ENCODE results near the gene TBX1. TPM values are rescaled to one million over a fixed set of nuclear protein-coding genes. Genes with fewer than 3 reads are reported as not detected.
"Not testable (repeated sequence)": the region's sequence is repeated elsewhere in the genome, so short reads cannot be mapped to it uniquely, and the experiment has no call there.

The TBX1 gene
- total RNA-seq, 4 donors from 2014 or later, result 1.0 to 23.2 (median 5.8) TPM

- intact Hi-C loops (cut with DNase I; ENCODE audit: low total_unique reads), result no loop called here
These were observed 37.2 kb upstream of the TBX1 start, which contains the start of gene GP1BB for GRCh38 chr22:19723232-19723982. Gene GP1BB (plus strand): TSS chr22:19723539. CDS start chr22:19723570, 31 bp downstream.

GRCh38 chr22:19723983-19724827, 36.4 kb upstream of the TBX1 start:
- Histone ChIP-seq H3K4me1 (no peaks in the 10 kb centered on the region), H3K36me3 (no peaks in the 10 kb centered on the region), H3K9me3 (no peaks in the 10 kb centered on the region), H3K4me3 (no peak overlapping the region), H3K27ac (no peak overlapping the region), H3K27me3 (no peaks in the 10 kb centered on the region)
- intact Hi-C loops (cut with DNase I; ENCODE audit: low total_unique reads), result no loop called here
- no peak for DNase-seq
- no peak for TF ChIP-seq CTCF (IDR thresholded peaks at IDR 0.05)
- TF ChIP-seq POLR2A (IDR thresholded peaks at IDR 0.05), result no peak

More at GRCh38 chr22:19723232-19723982, 37.2 kb upstream of the TBX1 start, which contains the start of gene GP1BB:
- no peaks in the 10 kb centered on the region for H3K9me3 ChIP-seq
- DNase-seq, result no peak
- no peaks in the 10 kb centered on the region for H3K36me3 ChIP-seq
- no peak for TF ChIP-seq CTCF (IDR thresholded peaks at IDR 0.05)
- TF ChIP-seq POLR2A (IDR thresholded peaks at IDR 0.05), result no peak
- H3K4me3 ChIP-seq, result no peak within 1 kb of the TSS
- H3K27me3 ChIP-seq, result no peaks in the 10 kb centered on the region
- no peak within 1 kb of the TSS for H3K27ac ChIP-seq
- H3K4me1 ChIP-seq, result no peaks in the 10 kb centered on the region

DNA sequence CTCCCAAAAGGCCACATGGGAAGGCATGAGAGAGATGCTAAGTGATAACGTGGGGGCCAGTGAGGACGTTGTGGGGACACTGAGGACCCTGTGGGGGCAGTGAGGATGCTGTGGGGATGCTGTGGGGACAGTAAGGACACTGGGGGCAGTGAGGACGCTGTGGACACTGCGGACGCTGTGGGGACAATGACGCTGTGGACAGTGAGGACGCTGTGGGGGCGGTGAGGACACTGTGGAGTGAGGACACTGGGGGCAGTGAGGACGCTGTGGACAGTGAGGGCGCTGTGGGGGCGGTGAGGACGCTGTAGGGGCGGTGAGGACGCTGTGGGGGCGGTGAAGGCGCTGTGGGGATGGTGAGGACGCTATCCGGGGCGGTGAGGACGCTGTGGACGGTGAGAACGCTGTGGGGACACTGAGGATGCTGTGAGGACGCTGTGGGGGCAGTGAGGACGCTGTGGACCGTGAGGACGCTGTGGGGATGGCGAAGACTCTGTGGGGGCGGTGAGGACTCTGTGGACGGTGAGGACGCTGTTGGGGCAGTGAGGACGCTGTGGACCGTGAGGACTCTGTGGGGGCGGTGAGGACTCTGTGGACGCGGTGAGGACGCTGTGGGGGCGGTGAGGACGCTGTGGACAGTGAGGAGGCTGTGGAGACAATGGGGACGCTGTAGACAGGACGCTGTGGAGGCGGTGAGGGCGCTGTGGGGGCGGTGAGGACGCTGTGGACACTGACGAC, 35.5 kb upstream of the TBX1 start:
- no peak for DNase-seq
- TF ChIP-seq POLR2A (IDR thresholded peaks at IDR 0.05), result no peak
- TF ChIP-seq CTCF (IDR thresholded peaks at IDR 0.05), result no peak
- Histone ChIP-seq H3K27me3 (no peaks in the 10 kb centered on the region), H3K36me3 (no peaks in the 10 kb centered on the region), H3K9me3 (no peaks in the 10 kb centered on the region), H3K4me3 (no peak overlapping the region), H3K4me1 (no peaks in the 10 kb centered on the region), H3K27ac (no peak overlapping the region)
- intact Hi-C loops (cut with DNase I; ENCODE audit: low total_unique reads), result no loop called here

DNA sequence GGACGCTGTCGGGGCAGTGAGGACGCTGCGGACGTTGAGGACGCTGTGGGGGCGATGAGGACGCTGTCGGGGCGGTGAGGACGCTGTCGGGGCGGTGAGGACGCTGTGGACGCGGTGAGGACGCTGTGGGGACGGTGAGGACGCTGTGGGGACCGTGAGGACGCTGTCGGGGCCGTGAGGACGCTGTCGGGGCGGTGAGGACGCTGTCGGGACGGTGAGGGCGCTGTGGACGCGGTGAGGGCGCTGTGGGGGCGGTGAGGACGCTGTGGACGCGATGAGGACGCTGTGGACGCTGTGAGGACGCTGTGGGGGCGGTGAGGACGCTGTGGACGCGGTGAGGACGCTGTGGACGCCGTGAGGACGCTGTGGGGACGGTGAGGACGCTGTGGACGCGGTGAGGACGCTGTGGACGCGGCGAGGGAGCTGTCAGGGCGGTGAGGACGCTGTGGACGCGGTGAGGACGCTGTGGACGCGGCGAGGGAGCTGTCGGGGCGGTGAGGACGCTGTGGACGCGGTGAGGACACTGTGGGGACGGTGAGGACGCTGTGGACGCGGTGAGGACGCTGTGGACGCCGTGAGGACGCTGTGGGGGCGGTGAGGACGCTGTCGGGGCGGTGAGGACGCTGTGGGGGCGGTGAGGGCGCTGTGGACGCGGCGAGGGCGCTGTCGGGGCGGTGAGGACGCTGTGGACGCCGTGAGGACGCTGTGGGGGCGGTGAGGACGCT, 34.4 kb upstream of the TBX1 start:
- H3K27me3 ChIP-seq; H3K4me3 ChIP-seq; H3K9me3 ChIP-seq; H3K27ac ChIP-seq; H3K4me1 ChIP-seq; DNase-seq; intact Hi-C loops (cut with DNase I; ENCODE audit: low total_unique reads); H3K36me3 ChIP-seq: not testable (repeated sequence)

Data from uterus (tissue), 4 donors.